Endometrial microvascular endothelial cells (primary cell): ENCODE measurements around the gene CEBPB. TPM values are rescaled to one million over a fixed set of nuclear protein-coding genes. Genes with fewer than 3 reads are reported as not detected.

Experiments
- in situ Hi-C: cut with HindIII; loops from 2 replicates; pipeline ENCODE4 v1.10.0; 2017; ENCODE audit warnings: low sequenced_read_pairs, low pct_unique_long_range_greater_than_20kb; ENCODE audit errors: inconsistent ontology term
- total RNA-seq: library from RNA; depleted of rRNA; stranded (reverse); fragments of >200 nt; gene quantifications from one replicate; pipeline ENCODE4 v1.2.3, GENCODE V29; 2015; ENCODE audit errors: inconsistent ontology term

Gene CEBPB
- total RNA-seq, 1 donor from 2014 or later, result 10.9 TPM

GRCh38 chr20:50221501-50222308 is 31.1 kb downstream of the CEBPB start:
- in situ Hi-C loops, result no loop called here

DNA sequence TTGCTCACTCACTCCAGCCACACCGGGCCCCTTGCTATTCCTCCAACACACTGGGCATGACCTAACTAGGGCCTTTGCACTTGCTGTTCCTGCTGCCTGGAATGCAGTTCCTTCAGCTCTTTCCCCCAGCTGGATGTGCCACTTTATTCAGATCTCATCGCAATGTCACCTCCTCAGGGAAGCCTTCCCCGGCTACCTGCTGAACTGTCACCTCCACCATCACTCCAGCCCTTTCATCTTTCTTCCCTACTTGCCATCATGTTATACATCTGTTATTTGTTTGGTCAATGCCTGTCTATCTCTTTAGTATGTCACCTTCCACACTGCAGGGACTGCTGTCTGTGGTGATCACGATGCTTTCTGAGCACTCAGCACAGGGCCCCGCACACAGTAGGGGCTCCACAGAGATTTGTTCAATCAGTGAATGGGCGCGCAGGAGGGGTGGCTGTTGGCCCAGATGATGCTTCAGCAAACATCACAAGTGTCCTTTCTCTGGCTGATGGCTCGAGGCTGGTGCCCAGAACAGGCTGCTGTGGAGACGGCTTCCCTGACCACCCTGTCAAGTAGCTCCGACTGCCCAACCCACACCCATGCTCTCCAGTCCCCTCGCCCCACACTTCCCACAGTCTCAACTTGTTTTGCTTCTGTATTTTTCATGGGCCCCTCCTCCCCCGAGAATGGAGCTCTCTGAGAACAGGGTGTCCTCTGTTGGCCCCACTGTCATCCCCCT is 31.8 kb downstream of the CEBPB start:
- in situ Hi-C loops, result no loop called here

DNA sequence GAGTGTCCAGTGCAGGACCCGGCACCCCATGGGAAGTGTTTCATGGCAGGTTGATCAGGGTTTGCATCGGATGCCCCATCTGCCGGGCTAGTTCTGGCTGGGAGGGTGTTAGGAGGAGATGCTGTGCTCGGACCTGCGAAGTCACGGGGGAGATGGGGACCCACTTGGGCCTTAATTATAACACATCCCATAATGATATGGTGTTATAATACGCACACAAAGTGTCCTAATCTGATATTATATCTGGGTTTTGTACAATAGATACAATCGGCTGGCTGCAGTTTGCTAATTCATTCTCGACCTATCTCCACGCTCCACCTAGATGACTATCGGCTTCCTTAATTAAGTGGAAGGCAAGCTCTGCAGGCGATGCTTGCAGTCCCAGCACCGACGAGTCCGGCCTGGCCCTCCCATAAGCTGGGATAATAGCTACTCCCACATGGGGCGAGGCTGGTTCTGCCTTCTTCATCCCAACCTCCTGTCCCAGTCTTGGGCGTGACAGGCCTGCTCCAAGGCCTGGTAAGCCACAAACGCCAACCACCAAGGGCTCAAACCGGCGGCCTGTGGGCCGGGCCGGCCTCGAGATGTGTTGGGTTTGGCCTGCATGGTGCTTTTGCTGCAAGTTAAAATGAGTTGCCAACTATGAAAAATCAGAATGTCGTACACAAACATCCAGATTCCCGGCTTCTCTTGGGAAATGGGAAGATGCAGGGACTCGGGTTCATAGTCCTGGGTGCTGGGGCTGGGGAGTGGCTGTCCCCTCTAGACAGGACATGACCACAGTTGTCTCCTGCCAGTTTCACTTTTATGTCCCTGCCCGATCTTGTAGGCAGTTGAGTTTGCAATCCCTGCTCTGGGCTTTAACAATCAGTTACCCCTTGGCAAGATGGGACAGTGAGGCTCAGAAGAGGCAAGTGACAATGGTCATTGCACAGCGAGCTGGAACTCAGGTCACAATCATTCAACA is 32.7 kb downstream of the CEBPB start:
- in situ Hi-C loops, result no loop called here

GRCh38 chr20:50224052-50224451 is 33.4 kb downstream of the CEBPB start:
- in situ Hi-C loops, result no loop called here

DNA sequence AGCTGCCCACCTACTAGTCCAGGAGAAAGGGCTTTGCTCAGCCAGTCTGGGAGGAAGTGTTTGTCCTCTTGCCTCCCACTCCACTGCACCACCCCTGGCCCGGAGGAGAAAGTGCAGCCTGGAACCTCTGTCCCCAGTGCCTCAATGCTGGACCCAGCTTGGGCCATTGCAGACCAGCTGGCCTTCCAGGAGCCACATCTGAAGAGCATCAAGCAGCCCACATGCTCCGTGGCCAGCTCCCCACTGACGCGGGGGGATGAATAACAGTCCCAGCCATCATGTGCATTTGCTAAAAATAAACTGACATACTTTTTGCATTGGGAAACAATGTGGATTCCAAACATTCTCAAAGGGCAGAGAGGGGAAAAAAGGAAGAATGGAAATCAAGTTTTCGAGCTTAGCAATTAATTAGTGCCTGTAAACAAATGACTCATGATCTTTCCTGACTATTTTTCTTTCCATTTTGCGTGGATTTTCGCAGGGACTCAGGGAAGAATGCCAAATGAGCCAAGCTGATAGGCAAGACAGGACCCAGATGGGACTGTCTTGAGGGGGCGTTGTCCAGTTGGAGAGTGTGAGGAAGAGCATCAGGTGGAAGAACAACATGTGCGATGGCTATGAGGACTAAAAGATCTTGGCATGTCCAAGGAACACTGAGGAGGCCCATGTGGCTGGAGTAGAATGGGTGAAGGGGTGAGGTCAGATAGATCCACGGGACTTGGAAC is 34.1 kb downstream of the CEBPB start:
- in situ Hi-C loops, result no loop called here

DNA sequence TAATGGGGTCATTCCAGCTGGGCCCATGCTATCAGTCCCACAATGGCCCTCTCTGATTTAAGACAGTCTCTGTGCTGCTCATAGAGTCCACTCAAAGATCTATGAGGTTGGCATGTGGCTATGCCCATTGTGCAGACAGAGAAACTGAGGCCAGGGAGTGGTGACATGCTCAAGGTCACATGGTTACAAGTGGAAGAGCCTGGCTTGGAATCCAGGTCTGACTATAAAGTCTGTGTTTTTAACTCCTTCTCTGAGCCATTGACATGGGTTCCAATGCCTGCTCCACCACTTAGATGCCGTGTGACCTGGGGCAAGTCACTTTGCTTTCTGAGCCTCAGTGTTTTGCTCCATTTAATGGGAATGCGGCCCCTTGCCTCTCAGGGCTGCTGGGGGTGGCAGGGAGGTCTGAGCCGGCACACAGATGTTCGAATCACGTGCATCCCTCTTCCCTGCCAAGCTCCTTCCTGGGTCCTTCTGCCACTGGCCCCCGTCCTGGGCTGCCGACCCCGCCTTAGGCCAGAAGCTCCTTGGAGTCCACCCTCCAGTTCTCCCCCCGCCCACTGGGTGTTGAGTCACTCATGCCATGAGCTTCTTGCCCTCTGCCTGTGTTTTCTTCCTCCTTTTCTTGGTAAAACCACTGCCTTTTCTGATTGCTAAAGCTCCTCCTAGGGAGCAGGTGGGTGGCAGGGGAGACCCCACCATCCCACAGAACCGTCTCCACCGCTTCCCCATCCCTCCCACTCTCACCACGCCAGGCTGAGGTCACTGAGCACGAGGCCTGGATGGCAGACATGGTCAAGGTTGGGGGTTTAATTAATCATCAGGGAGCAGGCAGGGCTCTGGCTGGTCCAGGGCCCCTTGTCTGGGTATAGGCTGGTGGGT is 35.7 kb downstream of the CEBPB start:
- in situ Hi-C loops, result no loop called here

DNA sequence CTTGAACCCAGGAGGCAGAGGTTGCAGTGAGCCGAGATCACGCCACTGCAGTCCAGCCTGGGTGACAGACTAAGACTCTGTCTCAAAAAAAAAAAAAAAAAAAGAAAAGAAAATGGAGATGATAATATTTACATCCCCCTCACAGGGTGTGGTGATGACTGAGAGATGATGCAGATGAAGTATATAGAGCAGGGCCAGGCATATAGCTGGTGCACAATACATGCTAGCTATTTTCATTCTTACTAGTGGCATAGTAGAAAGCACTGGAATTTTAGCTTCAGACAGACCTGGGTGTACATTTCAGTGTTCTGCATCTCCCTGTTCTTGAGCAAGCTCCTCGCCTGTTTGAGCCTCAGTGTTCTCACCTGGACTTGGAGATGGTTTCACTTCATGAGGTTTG is 36.9 kb downstream of the CEBPB start:
- in situ Hi-C loops, result no loop called here

DNA sequence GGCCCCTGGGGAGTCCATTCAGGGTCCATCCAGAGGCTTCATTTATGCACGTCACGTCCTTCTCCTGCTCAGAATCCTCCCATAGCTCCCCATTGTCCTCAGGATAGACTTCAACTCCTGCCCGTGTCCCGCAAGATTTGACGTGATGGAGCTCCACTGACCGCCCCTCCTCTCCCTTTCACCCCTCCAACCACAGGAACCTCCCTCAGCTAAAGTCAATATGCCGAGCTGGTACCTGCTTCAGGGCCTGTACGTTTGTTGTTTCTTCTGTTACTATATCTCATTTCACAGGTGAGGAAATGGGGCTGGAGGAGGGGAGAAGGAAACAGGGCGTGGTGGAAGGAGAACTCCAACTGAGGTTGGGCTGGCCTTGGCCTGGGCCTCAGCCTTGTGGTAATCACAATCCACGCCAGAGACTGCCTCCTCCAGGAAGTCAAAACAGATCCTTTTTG is 38.6 kb downstream of the CEBPB start:
- in situ Hi-C loops, result no loop called here

DNA sequence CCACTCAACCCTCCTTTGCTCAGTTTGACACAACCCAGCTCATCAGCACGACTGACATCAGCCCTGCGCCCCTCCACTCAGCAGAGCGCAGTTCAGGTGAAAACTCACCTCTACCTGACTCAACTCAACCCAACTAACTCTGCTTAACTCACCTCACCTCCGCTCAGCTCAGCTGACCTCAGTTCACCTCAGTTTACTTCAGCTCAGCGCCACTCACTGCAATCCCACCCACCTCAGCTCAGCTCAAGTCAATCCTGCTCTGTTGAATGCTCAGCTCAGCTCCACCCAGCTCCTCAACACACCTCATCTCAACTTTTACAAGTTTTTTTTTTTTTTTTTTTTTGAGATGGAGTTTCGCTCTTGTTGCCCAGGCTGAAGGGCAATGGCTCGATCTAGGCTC is 39.6 kb downstream of the CEBPB start:
- in situ Hi-C loops, result no loop called here

GRCh38 chr20:50230871-50231560 is 40.4 kb downstream of the CEBPB start:
- in situ Hi-C loops, result no loop called here

GRCh38 chr20:50231854-50232253 is 41.2 kb downstream of the CEBPB start:
- in situ Hi-C loops, result no loop called here

DNA sequence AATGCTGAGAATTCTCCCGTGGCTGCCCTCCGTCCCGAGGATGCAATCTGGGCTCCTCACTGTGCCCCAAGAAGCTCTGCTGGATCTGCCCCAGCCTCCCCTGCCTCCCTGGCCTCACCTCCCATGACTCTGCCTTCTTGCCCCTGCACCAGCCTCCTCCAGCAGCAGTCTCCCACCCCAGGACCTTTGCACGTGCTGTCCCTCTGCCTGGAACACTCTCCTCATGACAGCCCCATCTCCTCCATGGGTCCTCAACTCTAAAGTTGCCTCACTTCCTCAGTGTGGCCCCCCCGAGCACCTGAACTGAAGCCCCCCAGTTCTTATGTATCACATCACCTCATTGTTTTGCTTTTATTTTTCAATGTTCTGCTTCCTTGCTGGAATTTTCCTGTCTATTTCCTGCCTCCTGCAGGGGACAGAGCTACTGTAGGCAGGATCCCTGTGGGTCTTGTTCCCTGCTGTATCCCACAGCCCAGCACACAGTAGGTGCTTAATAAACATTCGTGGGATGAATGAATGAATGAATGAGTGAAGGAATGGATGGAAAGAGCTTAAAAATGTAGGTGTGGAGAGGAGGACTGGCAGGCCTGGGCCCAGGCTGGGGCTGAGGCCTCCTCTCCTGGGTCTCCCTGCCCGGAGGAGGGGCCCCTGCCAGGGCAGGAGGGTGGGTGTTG is 42.2 kb downstream of the CEBPB start:
- in situ Hi-C loops, result no loop called here

GRCh38 chr20:50233325-50234212 is 42.9 kb downstream of the CEBPB start:
- in situ Hi-C loops, result no loop called here

GRCh38 chr20:50234288-50234687 is 43.7 kb downstream of the CEBPB start:
- in situ Hi-C loops, result no loop called here

DNA sequence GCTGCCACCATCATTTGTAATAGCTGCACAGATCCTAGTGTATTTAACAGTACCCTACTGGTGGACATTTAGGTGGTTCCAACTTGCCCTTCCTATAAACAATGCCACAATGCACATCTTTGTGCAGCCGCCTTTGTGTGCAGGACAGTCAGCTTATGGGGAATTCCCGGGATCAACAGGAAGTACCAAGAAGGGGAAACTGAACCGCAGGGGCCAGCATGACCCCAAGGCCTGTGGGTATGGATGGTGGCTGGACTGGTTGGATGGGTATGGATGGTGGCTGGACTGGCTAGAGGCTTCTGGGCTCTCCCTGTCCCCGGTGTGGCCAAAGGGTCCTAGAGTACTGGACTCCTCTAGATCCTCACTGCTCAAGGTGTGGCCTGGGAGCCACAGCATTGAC is 46.7 kb downstream of the CEBPB start:
- in situ Hi-C loops, result no loop called here
